Gastrocnemius medialis (tissue), 4 donors: ENCODE results near the gene TBXA2R. TPM values are rescaled to one million over a fixed set of nuclear protein-coding genes. Genes with fewer than 3 reads are reported as not detected.
"Not testable (repeated sequence)": the region's sequence is repeated elsewhere in the genome, so short reads cannot be mapped to it uniquely, and the experiment has no call there.

Experiments used
- ATAC-seq, 2 donors: fragments of 150-250 bp; one replicate each; pipeline ENCODE4 v1.9.1; 2016
- DNase-seq, 2 donors: peaks; one replicate each; pipeline ENCODE4 v3.0.0-alpha.2; 2019
- H3K27ac ChIP-seq, 4 donors: fragments of 200-600 bp; sonication (generic); 1 replicate in 1 of 4; 2 replicates in 3 of 4; pipeline ENCODE4 v1.5.1; 2016 to 2018; ENCODE audit warnings: mild to moderate bottlenecking in 2 of 4, moderate library complexity in 1 of 4
- H3K27me3 ChIP-seq, 3 donors: fragments of 200-600 bp; sonication (generic) in 2 of 3; 1 replicate in 1 of 3; 2 replicates in 2 of 3; pipeline versions ENCODE4 v1.5.1 to v1.6.0; 2016 to 2019; ENCODE audit warnings: mild to moderate bottlenecking in 1 of 3, moderate library complexity in 1 of 3
- H3K36me3 ChIP-seq, 2 donors: fragments of 200-600 bp; sonication (generic) in 1 of 2; one replicate each; pipeline ENCODE4 v1.5.1; 2017 to 2018
- H3K4me1 ChIP-seq, 2 donors: fragments of 200-600 bp; sonication (generic) in 1 of 2; one replicate each; pipeline ENCODE4 v1.5.1; 2016 to 2017; ENCODE audit warnings: mild to moderate bottlenecking in 2 of 2
- H3K4me3 ChIP-seq, 4 donors: fragments of 200-600 bp; sonication (generic) in 3 of 4; 1 replicate in 1 of 4; 2 replicates in 3 of 4; pipeline ENCODE4 v1.5.1; 2016 to 2019; ENCODE audit warnings: mild to moderate bottlenecking in 2 of 4
- H3K9me3 ChIP-seq, 3 donors: fragments of 200-600 bp; sonication (generic) in 2 of 3; 1 replicate in 1 of 3; 2 replicates in 2 of 3; pipeline ENCODE4 v1.5.1; 2016 to 2019
- POLR2A ChIP-seq, 2 donors: fragments of 450-650 bp; IDR thresholded peaks; one replicate each; pipeline ENCODE4 v1.6.1; 2017; ENCODE audit warnings: antibody characterized with exemption in 2 of 2, mild to moderate bottlenecking in 2 of 2, moderate library complexity in 2 of 2
- in situ Hi-C, 4 donors: fragments of 200-750 bp; cut with MboI; loops; one replicate each; pipeline versions ENCODE4 v1.15.0 to v1.8.0; 2017; ENCODE audit warnings: low sequenced_read_pairs in 4 of 4
- intact Hi-C: fragments of 100-400 bp; cut with DNase I; formaldehyde crosslinking; loops from one replicate; pipeline ENCODE4 v1.15.1; 2023; ENCODE audit warnings: low total_unique reads
- total RNA-seq, 4 donors: library from RNA; depleted of rRNA; stranded (reverse); fragments of >200 nt; gene quantifications; one replicate each; pipeline versions ENCODE4 v1.1.0 to v1.2.3, GENCODE V29; 2016
- TF ChIP-seq, protein P1 (sequence below), 5 experiments: fragments of 450-650 bp in 3 of 5; fragments of 200-600 bp in 2 of 5; sonication (generic) in 2 of 5; IDR thresholded peaks in 4 of 5; conservative IDR thresholded peaks in 1 of 5; 1 replicate in 4 of 5; 2 replicates in 1 of 5; pipeline ENCODE4 v1.5.1; 2016 to 2019; ENCODE audit warnings: antibody characterized with exemption in 5 of 5, mild to moderate bottlenecking in 3 of 5, moderate library complexity in 3 of 5

TBXA2R gene
- total RNA-seq, 4 donors from 2014 or later = 0.36 to 1.2 (median 0.51) TPM; not detected in 1

DNA sequence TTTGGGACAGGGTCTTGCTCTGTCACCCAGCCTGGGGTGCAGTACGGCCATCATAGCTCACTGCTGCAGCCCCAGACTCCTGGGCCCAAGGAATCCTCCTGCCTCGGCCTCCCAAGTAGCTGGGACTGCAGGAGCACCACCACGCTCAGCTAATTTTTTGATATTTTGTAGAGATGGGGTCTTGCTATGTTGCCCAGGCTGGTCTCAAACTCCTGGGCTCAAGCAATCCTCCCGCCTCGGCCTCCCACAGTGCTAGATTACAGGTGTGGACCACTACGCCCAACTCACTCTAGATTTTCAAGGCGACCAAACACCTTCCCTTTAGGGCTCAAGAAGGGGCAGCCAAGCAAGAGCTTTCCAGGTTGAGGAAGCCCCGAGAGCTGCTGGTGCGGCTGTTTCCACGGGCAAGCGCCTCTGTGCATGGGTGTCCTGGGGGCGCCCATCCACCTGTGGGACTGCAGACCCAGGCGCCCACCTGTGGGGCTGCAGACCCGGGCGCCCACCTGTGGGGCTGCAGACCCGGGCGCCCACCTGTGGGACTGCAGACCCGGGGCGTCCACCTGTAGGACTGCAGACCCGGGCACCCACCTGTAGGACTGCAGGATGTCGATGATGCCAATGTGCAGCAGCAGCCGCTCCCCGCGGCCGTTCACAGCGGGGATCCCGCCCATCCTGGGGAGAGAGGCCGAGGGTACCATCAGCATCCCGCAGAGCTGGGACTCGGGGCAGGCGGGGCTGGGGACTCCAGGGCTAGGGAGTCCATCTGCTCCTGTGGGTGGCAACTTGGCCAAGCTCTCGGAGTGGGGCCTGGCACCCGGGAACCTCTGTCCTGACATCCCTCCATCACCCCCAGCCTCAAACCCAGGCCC is 41.6 kb upstream of the TBXA2R start:
- in situ Hi-C loops (no loop called here), intact Hi-C loops (no loop called here)
- H3K27ac ChIP-seq = no peak overlapping the region
- peaks cover 8 to 9% of the 10 kb centered on the region in 2 donors for H3K4me1 ChIP-seq
- H3K4me3 ChIP-seq = no peak overlapping the region
- H3K9me3 ChIP-seq = no peaks in the 10 kb centered on the region
- no peak for TF ChIP-seq POLR2A (IDR thresholded peaks at IDR 0.05)
- TF ChIP-seq, protein P1, sequence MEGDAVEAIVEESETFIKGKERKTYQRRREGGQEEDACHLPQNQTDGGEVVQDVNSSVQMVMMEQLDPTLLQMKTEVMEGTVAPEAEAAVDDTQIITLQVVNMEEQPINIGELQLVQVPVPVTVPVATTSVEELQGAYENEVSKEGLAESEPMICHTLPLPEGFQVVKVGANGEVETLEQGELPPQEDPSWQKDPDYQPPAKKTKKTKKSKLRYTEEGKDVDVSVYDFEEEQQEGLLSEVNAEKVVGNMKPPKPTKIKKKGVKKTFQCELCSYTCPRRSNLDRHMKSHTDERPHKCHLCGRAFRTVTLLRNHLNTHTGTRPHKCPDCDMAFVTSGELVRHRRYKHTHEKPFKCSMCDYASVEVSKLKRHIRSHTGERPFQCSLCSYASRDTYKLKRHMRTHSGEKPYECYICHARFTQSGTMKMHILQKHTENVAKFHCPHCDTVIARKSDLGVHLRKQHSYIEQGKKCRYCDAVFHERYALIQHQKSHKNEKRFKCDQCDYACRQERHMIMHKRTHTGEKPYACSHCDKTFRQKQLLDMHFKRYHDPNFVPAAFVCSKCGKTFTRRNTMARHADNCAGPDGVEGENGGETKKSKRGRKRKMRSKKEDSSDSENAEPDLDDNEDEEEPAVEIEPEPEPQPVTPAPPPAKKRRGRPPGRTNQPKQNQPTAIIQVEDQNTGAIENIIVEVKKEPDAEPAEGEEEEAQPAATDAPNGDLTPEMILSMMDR (IDR thresholded peaks at IDR 0.05 in 4 of 5, conservative IDR thresholded peaks at IDR 0.05 in 1 of 5) = no peak
- DNase-seq (no peak), ATAC-seq (no peak)
- no peaks in the 10 kb centered on the region for H3K27me3 ChIP-seq
- peaks cover 0 to 32% of the 10 kb centered on the region in 2 donors for H3K36me3 ChIP-seq

DNA sequence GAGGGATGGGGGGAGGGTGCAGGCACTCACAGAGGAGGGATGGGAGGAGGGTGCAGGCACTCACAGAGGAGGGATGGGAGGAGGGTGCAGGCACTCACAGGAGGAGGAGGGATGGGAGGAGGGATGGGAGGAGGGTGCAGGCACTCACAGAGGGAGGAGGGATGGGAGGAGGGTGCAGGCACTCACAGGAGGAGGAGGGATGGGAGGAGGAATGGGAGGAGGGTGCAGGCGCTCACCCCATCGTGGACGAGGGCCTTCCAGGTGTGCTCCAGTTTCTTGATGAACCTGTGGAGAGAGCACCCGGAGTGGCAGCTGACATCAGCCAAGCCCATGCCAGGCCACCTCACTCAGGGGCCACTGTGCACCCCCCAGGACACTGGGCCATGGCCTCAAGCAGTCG is 40.4 kb upstream of the TBXA2R start:
- intact Hi-C loops, H3K27me3 ChIP-seq, H3K9me3 ChIP-seq, H3K4me1 ChIP-seq, in situ Hi-C loops, H3K4me3 ChIP-seq, ATAC-seq, DNase-seq, H3K27ac ChIP-seq: not testable (repeated sequence)
- peaks cover 0 to 27% of the 10 kb centered on the region in 2 donors for H3K36me3 ChIP-seq

DNA sequence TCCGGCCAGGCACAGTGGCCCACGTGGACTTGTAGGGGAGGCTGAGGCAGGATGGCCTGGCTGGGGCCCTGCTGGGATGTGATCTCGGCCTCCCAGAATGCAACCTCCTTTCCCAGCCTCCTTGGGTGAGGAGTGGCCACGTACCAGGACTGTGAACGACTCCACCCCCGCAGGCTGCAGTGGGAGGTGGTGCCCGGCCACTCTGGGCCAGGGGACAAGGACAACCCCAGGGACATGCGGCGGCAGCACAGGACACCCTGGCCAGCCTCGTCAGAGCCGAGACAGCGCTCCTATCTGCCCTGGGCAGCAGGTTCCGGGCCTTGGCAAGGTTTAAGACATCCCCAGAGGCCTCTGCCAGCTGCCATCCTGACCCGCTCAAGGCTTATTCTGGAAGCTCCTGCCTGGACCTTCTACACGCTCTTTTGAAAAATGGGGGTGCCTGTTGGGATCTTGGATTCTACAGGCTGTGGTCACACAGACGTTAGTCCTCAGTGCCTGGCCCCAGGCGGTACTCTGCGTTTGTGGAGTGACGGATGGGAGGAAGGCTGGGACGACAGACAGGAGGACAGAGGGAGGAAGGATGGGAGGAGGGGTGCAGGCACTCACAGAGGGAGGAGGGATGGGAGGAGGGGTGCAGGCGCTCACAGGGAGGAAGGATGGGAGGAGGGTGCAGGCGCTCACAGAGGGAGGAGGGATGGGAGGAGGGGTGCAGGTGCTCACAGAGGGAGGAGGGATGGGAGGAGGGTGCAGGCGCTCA is 39.8 kb upstream of the TBXA2R start:
- Histone ChIP-seq H3K4me3 (no peak overlapping the region), H3K27me3 (no peaks in the 10 kb centered on the region), H3K27ac (no peak overlapping the region), H3K9me3 (no peaks in the 10 kb centered on the region), H3K36me3 (peaks cover 0 to 27% of the 10 kb centered on the region in 2 donors), H3K4me1 (peaks cover 8 to 9% of the 10 kb centered on the region in 2 donors)
- ATAC-seq = no peak
- no peak for DNase-seq
- TF ChIP-seq, protein P1 (IDR thresholded peaks at IDR 0.05 in 4 of 5, conservative IDR thresholded peaks at IDR 0.05 in 1 of 5) = no peak
- no peak for TF ChIP-seq POLR2A (IDR thresholded peaks at IDR 0.05)
- intact Hi-C loops = no loop called here
- in situ Hi-C loops = no loop called here

DNA sequence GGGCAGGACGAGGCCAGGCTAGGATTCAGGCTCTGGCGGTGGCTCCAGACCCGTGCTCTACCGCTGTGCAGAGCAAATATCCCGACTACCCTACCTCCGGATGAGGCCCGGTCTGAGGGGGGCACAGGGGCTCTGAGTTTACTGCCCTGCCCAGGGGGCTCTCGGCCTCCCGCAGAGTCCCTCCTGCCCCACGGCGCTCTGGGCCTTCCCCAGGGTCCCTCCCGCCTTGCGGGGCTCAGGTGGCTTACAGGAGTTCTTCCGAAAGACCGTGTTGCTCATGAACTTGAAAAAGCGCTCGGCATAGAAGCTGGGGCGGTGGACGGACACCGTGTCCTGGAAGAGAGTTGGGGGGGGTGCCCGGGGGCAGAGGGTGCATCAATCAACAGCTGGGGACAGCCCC is 39.1 kb upstream of the TBXA2R start:
- Histone ChIP-seq H3K4me1 (peaks cover 8 to 9% of the 10 kb centered on the region in 2 donors), H3K4me3 (no peak overlapping the region), H3K27ac (no peak overlapping the region), H3K36me3 (peaks cover 0 to 28% of the 10 kb centered on the region in 2 donors), H3K9me3 (no peaks in the 10 kb centered on the region), H3K27me3 (no peaks in the 10 kb centered on the region)
- intact Hi-C loops = no loop called here
- no peak for DNase-seq
- ATAC-seq = no peak
- in situ Hi-C loops = no loop called here
- no peak for TF ChIP-seq POLR2A (IDR thresholded peaks at IDR 0.05)
- TF ChIP-seq, protein P1 (IDR thresholded peaks at IDR 0.05 in 4 of 5, conservative IDR thresholded peaks at IDR 0.05 in 1 of 5) = no peak

DNA sequence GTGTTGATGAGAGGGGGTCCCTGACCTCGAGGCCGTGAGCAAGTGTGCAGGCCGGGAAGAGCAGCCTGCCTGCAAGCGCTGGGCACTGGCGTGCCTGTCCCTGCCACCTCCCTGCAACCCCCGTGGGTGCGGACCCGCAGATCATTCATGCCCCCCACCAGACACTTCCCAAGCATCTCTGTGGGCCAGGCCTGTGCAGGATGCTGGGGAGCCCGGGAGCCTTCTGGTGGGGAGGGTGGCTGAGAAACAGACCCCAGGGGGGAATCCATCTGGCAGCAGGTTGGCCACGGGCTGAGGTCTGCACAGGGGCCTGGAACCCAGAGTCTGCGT is 38.4 kb upstream of the TBXA2R start:
- Histone ChIP-seq H3K27ac (no peak overlapping the region), H3K36me3 (peaks cover 0 to 28% of the 10 kb centered on the region in 2 donors), H3K4me3 (no peak overlapping the region), H3K9me3 (no peaks in the 10 kb centered on the region), H3K27me3 (no peaks in the 10 kb centered on the region), H3K4me1 (peaks cover 3% of the 10 kb centered on the region in 2 donors)
- TF ChIP-seq, protein P1 (IDR thresholded peaks at IDR 0.05 in 4 of 5, conservative IDR thresholded peaks at IDR 0.05 in 1 of 5) = no peak
- no peak for TF ChIP-seq POLR2A (IDR thresholded peaks at IDR 0.05)
- DNase-seq (no peak), ATAC-seq (no peak)
- in situ Hi-C loops = no loop called here
- intact Hi-C loops = no loop called here
